ENCODE measurements around the gene PEG3.
A peak's percentile ranks its signal among the peaks of the same experiment; 100 is the strongest.
"Not testable (repeated sequence)": the region's sequence is repeated elsewhere in the genome, so short reads cannot be mapped to it uniquely, and the experiment has no call there.

PEG3 gene

GRCh38 chr19:56840451-56841192 lies at the start of gene PEG3, which contains the start of gene ZIM2:
Gene PEG3 (minus strand): TSS chr19:56840726. CDS start chr19:56824655, 16,071 bp downstream.
Gene ZIM2 (minus strand): TSS chr19:56840726. CDS start chr19:56824277, 16,449 bp downstream.
- peak; percentile 90 for DNase-seq (ENCODE audit: low spot score)

- no peak for DNase-seq (ENCODE audit: low spot score)
Observed at GRCh38 chr19:56885173-56885985, 44.9 kb upstream of the PEG3 start.

GRCh38 chr19:56884441-56884840 lies 43.9 kb upstream of the PEG3 start:
- no peak for DNase-seq (ENCODE audit: low spot score)

GRCh38 chr19:56880592-56881190 lies 40.2 kb upstream of the PEG3 start:
- DNase-seq (ENCODE audit: low spot score) = no peak

- DNase-seq (ENCODE audit: low spot score) = no peak
Observed at GRCh38 chr19:56877069-56877715, 36.7 kb upstream of the PEG3 start.

GRCh38 chr19:56875717-56876116 lies 35.2 kb upstream of the PEG3 start:
- no peak for DNase-seq (ENCODE audit: low spot score)

GRCh38 chr19:56874530-56874929 lies 34.0 kb upstream of the PEG3 start:
- DNase-seq (ENCODE audit: low spot score) = no peak

GRCh38 chr19:56873493-56873892 lies 33.0 kb upstream of the PEG3 start:
- DNase-seq (ENCODE audit: low spot score) = no peak

GRCh38 chr19:56869886-56870285 lies 29.4 kb upstream of the PEG3 start:
- no peak for DNase-seq (ENCODE audit: low spot score)

- no peak for DNase-seq (ENCODE audit: low spot score)
Observed at GRCh38 chr19:56868446-56868845, 27.9 kb upstream of the PEG3 start.

GRCh38 chr19:56866538-56866937 lies 26.0 kb upstream of the PEG3 start:
- DNase-seq (ENCODE audit: low spot score) = no peak

GRCh38 chr19:56864443-56865125 lies 24.1 kb upstream of the PEG3 start:
- DNase-seq (ENCODE audit: low spot score) = no peak

- DNase-seq (ENCODE audit: low spot score) = no peak
Observed at GRCh38 chr19:56862741-56863140, 22.2 kb upstream of the PEG3 start.

GRCh38 chr19:56860409-56860808 lies 19.9 kb upstream of the PEG3 start:
- not testable (repeated sequence) for DNase-seq (ENCODE audit: low spot score)

- no peak for DNase-seq (ENCODE audit: low spot score)
Observed at GRCh38 chr19:56858026-56858425, 17.5 kb upstream of the PEG3 start.

- DNase-seq (ENCODE audit: low spot score) = no peak
Observed at GRCh38 chr19:56856822-56857221, 16.3 kb upstream of the PEG3 start.

GRCh38 chr19:56852361-56852760 lies 11.8 kb upstream of the PEG3 start:
- not testable (repeated sequence) for DNase-seq (ENCODE audit: low spot score)

GRCh38 chr19:56848166-56848565 lies 7.6 kb upstream of the PEG3 start:
- DNase-seq (ENCODE audit: low spot score) = no peak

GRCh38 chr19:56842412-56842811 lies 1.9 kb upstream of the PEG3 start:
- no peak for DNase-seq (ENCODE audit: low spot score)

- no peak for DNase-seq (ENCODE audit: low spot score)
Observed at GRCh38 chr19:56841193-56841543, 642 bp upstream of the PEG3 start.

GRCh38 chr19:56839652-56840450 lies 675 bp downstream of the PEG3 start:
- peak; percentile 98 for DNase-seq (ENCODE audit: low spot score)
